Erythroblast (primary cell): Measurements from ENCODE around the gene FGF12.

Experiments used
- GATA1 ChIP-seq: IDR thresholded peaks from 2 replicates; pipeline ENCODE4 v1.6.1; 2011; ENCODE audit warnings: low read depth, mild to moderate bottlenecking, control low read depth, low read length, moderate library complexity
- POLR2A ChIP-seq: IDR thresholded peaks from 2 replicates; pipeline ENCODE4 v1.6.1; 2011; ENCODE audit warnings: mild to moderate bottlenecking, low read length

- TF ChIP-seq POLR2A (no peak), GATA1 (no peak)
These were observed 497.5 kb downstream of the FGF12 start for GRCh38 chr3:192229866-192230265.
